KMS-11 (cell line): Measurements from ENCODE around the gene MGA.
A peak's percentile ranks its signal among the peaks of the same experiment; 100 is the strongest.

Source experiments
- H2AFZ ChIP-seq: fragments of 200-600 bp; sonication (generic); 2 replicates; pipeline ENCODE4 v1.6.1; 2016; ENCODE audit warnings: antibody characterized with exemption, mixed run types, low read depth
- H3K27ac ChIP-seq: fragments of 200-600 bp; sonication (generic); 2 replicates; pipeline ENCODE4 v1.6.1; 2016; ENCODE audit warnings: mild to moderate bottlenecking, mixed run types
- H3K27me3 ChIP-seq: fragments of 200-600 bp; sonication (generic); 2 replicates; pipeline ENCODE4 v1.6.1; 2017; ENCODE audit warnings: mild to moderate bottlenecking, low read depth, mixed run types, moderate library complexity; ENCODE audit not compliant: insufficient read depth
- H3K36me3 ChIP-seq: fragments of 200-600 bp; sonication (generic); 2 replicates; pipeline ENCODE4 v1.6.1; 2017; ENCODE audit warnings: mild to moderate bottlenecking, mixed run types; ENCODE audit not compliant: insufficient read depth
- H3K4me1 ChIP-seq: fragments of 200-600 bp; sonication (generic); 2 replicates; pipeline ENCODE4 v1.6.1; 2016; ENCODE audit warnings: mild to moderate bottlenecking, low read depth, mixed run types; ENCODE audit not compliant: poor library complexity, severe bottlenecking
- H3K4me2 ChIP-seq: fragments of 200-600 bp; sonication (generic); 2 replicates; pipeline ENCODE4 v1.7.0; 2016; ENCODE audit warnings: mild to moderate bottlenecking, mixed run types
- H3K4me3 ChIP-seq: fragments of 200-600 bp; sonication (generic); IDR thresholded peaks from 2 replicates; pipeline ENCODE4 v1.6.1; 2017; ENCODE audit warnings: low read depth, low read length, mixed read lengths; ENCODE audit not compliant: insufficient read depth
- H3K79me2 ChIP-seq: fragments of 200-600 bp; sonication (generic); 2 replicates; pipeline ENCODE4 v1.6.1; 2016; ENCODE audit warnings: low read depth, mixed run types; ENCODE audit not compliant: insufficient read depth
- H3K9ac ChIP-seq: fragments of 200-600 bp; sonication (generic); 2 replicates; pipeline ENCODE4 v1.6.1; 2016; ENCODE audit warnings: mild to moderate bottlenecking, mixed run types
- H4K20me1 ChIP-seq: fragments of 200-600 bp; sonication (generic); 2 replicates; pipeline ENCODE4 v1.6.1; 2016; ENCODE audit warnings: mild to moderate bottlenecking, mixed run types; ENCODE audit not compliant: insufficient read depth
- CTCF ChIP-seq: fragments of 200-600 bp; sonication (generic); conservative IDR thresholded peaks from 2 replicates; pipeline ENCODE4 v1.6.1; 2017; ENCODE audit warnings: low read depth, mild to moderate bottlenecking, antibody characterized with exemption, low read length, moderate library complexity, mixed read lengths

MGA gene

GRCh38 chr15:41810651-41811431, 150.6 kb downstream of the MGA start:
- H3K36me3 ChIP-seq: no peaks in the 10 kb centered on the region
- no peak overlapping the region for H3K27ac ChIP-seq
- no peaks in the 10 kb centered on the region for H4K20me1 ChIP-seq
- peak overlapping the region; percentile 4; the same call in 1 of the 2 replicates for H3K4me2 ChIP-seq
- H2AFZ ChIP-seq: 0 out of 2 replicates have a peak overlapping the region, but pooled peaks have one; percentile 15
- no peaks in the 10 kb centered on the region for H3K79me2 ChIP-seq
- H3K4me3 ChIP-seq: no peak overlapping the region
- H3K9ac ChIP-seq: no peak overlapping the region
- no peaks in the 10 kb centered on the region for H3K27me3 ChIP-seq
- H3K4me1 ChIP-seq: peaks cover 11% of the 10 kb centered on the region
- TF ChIP-seq CTCF: no peak

- TF ChIP-seq CTCF: peak; percentile 89
- Histone ChIP-seq H2AFZ (0 out of 2 replicates have a peak overlapping the region, but pooled peaks have one; percentile 15), H3K27me3 (no peaks in the 10 kb centered on the region), H3K79me2 (no peaks in the 10 kb centered on the region), H3K9ac (no peak overlapping the region), H3K4me2 (peak overlapping the region; percentile 4; the same call in 1 of the 2 replicates), H3K4me3 (no peak overlapping the region), H3K36me3 (no peaks in the 10 kb centered on the region), H4K20me1 (no peaks in the 10 kb centered on the region), H3K4me1 (peaks cover 11% of the 10 kb centered on the region), H3K27ac (no peak overlapping the region)
Observed at GRCh38 chr15:41811432-41812195, 151.4 kb downstream of the MGA start.

DNA sequence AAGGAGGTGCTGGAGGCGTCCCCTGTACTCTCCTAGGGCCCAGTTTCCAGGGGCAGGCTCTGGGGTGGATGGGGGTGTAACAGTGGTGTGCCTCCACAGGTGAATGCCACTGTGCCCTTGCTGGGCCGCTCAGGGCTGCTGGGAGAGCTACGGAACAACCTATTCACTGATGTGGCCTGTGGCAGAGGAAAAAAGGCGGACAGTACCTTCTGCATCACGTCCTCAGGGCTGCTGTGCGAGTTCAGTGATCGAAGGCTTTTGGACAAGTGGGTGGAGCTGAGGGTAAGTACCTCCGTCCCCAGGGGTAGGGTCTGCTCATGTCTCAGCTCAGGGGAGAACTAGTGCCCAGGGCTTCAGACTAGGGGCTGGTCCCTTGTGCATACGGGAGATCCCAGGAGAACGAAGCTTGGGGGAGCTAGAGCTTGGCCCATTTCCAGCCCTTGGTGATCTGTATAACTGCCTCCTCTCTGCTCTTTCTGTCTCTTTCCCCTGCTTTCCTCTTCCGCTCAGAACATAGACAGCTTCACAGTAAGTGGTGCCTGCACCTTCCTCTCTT, 152.7 kb downstream of the MGA start:
- Histone ChIP-seq H3K27me3 (no peaks in the 10 kb centered on the region), H3K9ac (no peak overlapping the region), H3K79me2 (no peaks in the 10 kb centered on the region), H3K4me3 (no peak overlapping the region), H3K4me2 (no peak overlapping the region), H3K4me1 (peaks cover 11% of the 10 kb centered on the region), H3K27ac (no peak overlapping the region), H3K36me3 (no peaks in the 10 kb centered on the region), H4K20me1 (no peaks in the 10 kb centered on the region), H2AFZ (no peak overlapping the region)
- no peak for TF ChIP-seq CTCF

DNA sequence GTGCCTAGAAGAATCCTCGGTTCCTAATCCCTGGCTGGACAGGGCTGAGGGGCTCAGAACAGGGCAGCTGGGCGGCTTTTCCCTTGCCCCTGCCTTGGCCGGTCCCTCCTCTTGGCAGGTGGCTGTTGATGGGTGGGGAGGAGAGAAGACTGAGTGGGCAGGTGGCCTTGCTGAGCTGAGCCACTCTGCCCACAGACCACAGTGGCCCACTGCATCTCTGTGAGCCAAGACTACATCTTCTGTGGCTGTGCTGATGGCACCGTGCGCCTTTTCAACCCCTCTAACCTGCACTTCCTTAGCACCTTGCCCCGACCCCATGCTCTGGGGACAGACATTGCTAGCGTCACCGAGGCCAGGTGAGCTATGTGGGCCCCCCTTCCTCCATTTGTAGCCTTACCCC, 153.2 kb downstream of the MGA start:
- Histone ChIP-seq H3K79me2 (no peaks in the 10 kb centered on the region), H3K4me3 (no peak overlapping the region), H3K36me3 (no peaks in the 10 kb centered on the region), H2AFZ (no peak overlapping the region), H3K27me3 (no peaks in the 10 kb centered on the region), H3K4me2 (no peak overlapping the region), H4K20me1 (no peaks in the 10 kb centered on the region), H3K9ac (no peak overlapping the region), H3K27ac (no peak overlapping the region), H3K4me1 (peaks cover 11% of the 10 kb centered on the region)
- TF ChIP-seq CTCF: no peak
